HepG2 (cell line): ENCODE data around the gene SRSF1. TPM values are rescaled to one million over a fixed set of nuclear protein-coding genes. Genes with fewer than 3 reads are reported as not detected.

Experiments
- ATM ChIP-seq: fragments of 450-650 bp; IDR thresholded peaks from 2 replicates; pipeline ENCODE4 v1.7.1; 2017; ENCODE audit warnings: mild to moderate bottlenecking, borderline replicate concordance
- CREB3 ChIP-seq: sonication (generic); formaldehyde crosslinking; IDR thresholded peaks from 2 replicates; pipeline ENCODE4 v1.5.0; 2020; ENCODE audit warnings: missing genetic modification reagents
- EP300 ChIP-seq, 3 experiments: sonication (generic) in 1 of 3; formaldehyde crosslinking in 1 of 3; IDR thresholded peaks; 2 replicates each; pipeline versions ENCODE4 v1.5.1 to v1.6.1; 2011 to 2020; ENCODE audit warnings: low read depth in 2 of 3, low read length in 2 of 3, borderline replicate concordance in 1 of 3, improper control_type of control experiment in 1 of 3, mild to moderate bottlenecking in 1 of 3, missing genetic modification reagents in 1 of 3, moderate library complexity in 1 of 3
- FOXM1 ChIP-seq: sonication (generic); formaldehyde crosslinking; IDR thresholded peaks from 2 replicates; pipeline ENCODE4 v1.5.0; 2020; ENCODE audit warnings: missing genetic modification reagents
- GABPB1 ChIP-seq: IDR thresholded peaks from 2 replicates; pipeline ENCODE4 v1.6.1; 2016; ENCODE audit warnings: mild to moderate bottlenecking, missing genetic modification reagents, moderate library complexity, missing compliant biosample characterization
- HDAC2 ChIP-seq: sonication (generic); formaldehyde crosslinking; IDR thresholded peaks from 2 replicates; pipeline ENCODE4 v1.4.0; 2020; ENCODE audit warnings: missing genetic modification reagents
- KDM5A ChIP-seq: fragments of 200-600 bp; sonication (generic); IDR thresholded peaks from 2 replicates; pipeline ENCODE4 v1.7.0; 2018; ENCODE audit warnings: antibody characterized with exemption, mild to moderate bottlenecking, low read length, borderline replicate concordance
- KLF15 ChIP-seq: sonication (generic); formaldehyde crosslinking; IDR thresholded peaks from 2 replicates; pipeline ENCODE4 v1.8.1; 2023; ENCODE audit warnings: borderline replicate concordance, mild to moderate bottlenecking, inconsistent platforms, missing genetic modification reagents, mixed read lengths
- KMT2B ChIP-seq: IDR thresholded peaks from 2 replicates; pipeline ENCODE4 v1.6.1; 2016; ENCODE audit warnings: missing genetic modification reagents, missing compliant biosample characterization
- MLXIP ChIP-seq: sonication (generic); formaldehyde crosslinking; IDR thresholded peaks from 2 replicates; pipeline ENCODE4 v1.9.0; 2021; ENCODE audit warnings: missing genetic modification reagents, borderline replicate concordance
- PRDM10 ChIP-seq: sonication (generic); formaldehyde crosslinking; IDR thresholded peaks from 2 replicates; pipeline ENCODE4 v1.4.0; 2020; ENCODE audit warnings: low read depth, missing genetic modification reagents
- SMARCC2 ChIP-seq: fragments of 450-650 bp; IDR thresholded peaks from 2 replicates; pipeline ENCODE4 v1.6.1; 2017; ENCODE audit warnings: antibody characterized with exemption, mild to moderate bottlenecking
- ZBTB43 ChIP-seq: sonication (generic); formaldehyde crosslinking; conservative IDR thresholded peaks from 2 replicates; pipeline ENCODE4 v1.4.0; 2020; ENCODE audit warnings: missing genetic modification reagents
- ZNF121 ChIP-seq: sonication (generic); formaldehyde crosslinking; IDR thresholded peaks from 2 replicates; pipeline ENCODE4 v1.5.0; 2020; ENCODE audit warnings: mild to moderate bottlenecking, missing genetic modification reagents
- ZNF253 ChIP-seq: sonication (generic); formaldehyde crosslinking; IDR thresholded peaks from 2 replicates; pipeline ENCODE4 v1.8.0; 2022; ENCODE audit warnings: mild to moderate bottlenecking, missing genetic modification reagents, borderline replicate concordance
- ZNF292 ChIP-seq: sonication (generic); formaldehyde crosslinking; IDR thresholded peaks from 2 replicates; pipeline ENCODE4 v1.8.1; 2022; ENCODE audit warnings: mild to moderate bottlenecking, low read depth, missing genetic modification reagents, borderline replicate concordance
- ZNF432 ChIP-seq: sonication (generic); formaldehyde crosslinking; IDR thresholded peaks from 2 replicates; pipeline ENCODE4 v1.5.0; 2020; ENCODE audit warnings: missing genetic modification reagents, mild to moderate bottlenecking, borderline replicate concordance
- ZNF530 ChIP-seq: sonication (generic); formaldehyde crosslinking; IDR thresholded peaks from 2 replicates; pipeline ENCODE4 v1.5.0; 2020; ENCODE audit warnings: low read depth, mild to moderate bottlenecking, missing genetic modification reagents
- ZNF607 ChIP-seq: sonication (generic); formaldehyde crosslinking; IDR thresholded peaks from 2 replicates; pipeline ENCODE4 v1.5.1; 2020; ENCODE audit warnings: missing genetic modification reagents, mild to moderate bottlenecking, borderline replicate concordance
- polyA plus RNA-seq, 8 experiments: library from polyadenylated mRNA; depleted of rRNA in 3 of 8; stranded (reverse) in 7 of 8; unstranded in 1 of 8; fragments of >200 nt; fragmentation: Illumina TruSeq in 4 of 8; extraction: Trizol in 4 of 8; gene quantifications; 2 replicates each; pipeline versions ENCODE4 v1.2.1 to v1.2.3, GENCODE V29; 2011 to 2016; ENCODE audit warnings: low read depth in 4 of 8, missing spikeins in 1 of 8, mixed read lengths in 1 of 8; ENCODE audit not compliant: insufficient read depth in 1 of 8
- total RNA-seq, 5 experiments: library from RNA; depleted of rRNA; stranded (reverse); fragments of >200 nt; fragmentation: Illumina TruSeq; extraction: Trizol; gene quantifications; 2 replicates each; pipeline ENCODE4 v1.2.3, GENCODE V29; 2016; ENCODE audit warnings: low read depth in 1 of 5

Gene SRSF1
- total and polyA plus RNA-seq, 2 of the 13 experiments (the other 11 are each of a cell fraction or from before 2014, with no cell fraction given) = 142 to 445 TPM

GRCh38 chr17:57995076-57995956 lies 11.7 kb downstream of the SRSF1 start (continued):
- TF ChIP-seq ZNF292 (no peak), ZBTB43 (no peak), KLF15 (CRISPR knock-in tag) (no peak), KMT2B (CRISPR knock-in tag) (0 out of 2 replicates have a peak, but pooled peaks have one; percentile 32), ZNF121 (CRISPR knock-in tag) (no peak), ZNF530 (CRISPR knock-in tag) (no peak), CREB3 (CRISPR knock-in tag) (no peak), HDAC2 (peak; percentile 35; the same call in 1 of the 2 replicates), ATM (no peak), EP300 (IDR thresholded peaks at IDR 0.05; ENCODE audit: low read depth in 2 of 2, low read length in 2 of 2) (no peak), EP300 (CRISPR knock-in tag; IDR thresholded peaks at IDR 0.05; ENCODE audit: borderline replicate concordance) (no peak), KDM5A (no peak), ZNF607 (CRISPR knock-in tag) (no peak), PRDM10 (CRISPR knock-in tag) (peak; percentile 40; the same call in 1 of the 2 replicates), ZNF432 (CRISPR knock-in tag) (no peak), ZNF253 (CRISPR knock-in tag) (no peak), GABPB1 (no peak), FOXM1 (CRISPR knock-in tag) (no peak), MLXIP (CRISPR knock-in tag) (no peak), SMARCC2 (no peak)
